HG03460 (cell line): ENCODE measurements around the gene BLVRA.

Experiments used
- ATAC-seq: cut with Tn5 transposase; IDR thresholded peaks from one replicate; pipeline ENCODE4 v1.9.1; 2021; ENCODE audit not compliant: unreplicated experiment

Gene BLVRA

GRCh38 chr7:43749383-43749940 is 9.0 kb upstream of the BLVRA start:
- no peak for ATAC-seq

GRCh38 chr7:43750016-43750887 is 8.2 kb upstream of the BLVRA start:
- ATAC-seq, result peak; percentile 11

- no peak for ATAC-seq
Observed at GRCh38 chr7:43752411-43752810, 6.1 kb upstream of the BLVRA start.

- ATAC-seq, result no peak
Observed at GRCh38 chr7:43753271-43753810, 5.1 kb upstream of the BLVRA start.

- no peak for ATAC-seq
Observed at GRCh38 chr7:43753843-43754242, 4.6 kb upstream of the BLVRA start.

- no peak for ATAC-seq
Observed at GRCh38 chr7:43754596-43754995, 3.9 kb upstream of the BLVRA start.

GRCh38 chr7:43756368-43757072 is 2.0 kb upstream of the BLVRA start:
- no peak for ATAC-seq

GRCh38 chr7:43757073-43757720 is 1.3 kb upstream of the BLVRA start:
- ATAC-seq, result no peak

- ATAC-seq, result peak; percentile 51
Observed at GRCh38 chr7:43758822-43759683, 573 bp downstream of the BLVRA start.

- ATAC-seq, result no peak
Observed at GRCh38 chr7:43760861-43761260, 2.4 kb downstream of the BLVRA start.

GRCh38 chr7:43761382-43761781 is 2.9 kb downstream of the BLVRA start:
- ATAC-seq, result no peak

GRCh38 chr7:43761938-43762692 is 3.6 kb downstream of the BLVRA start:
- ATAC-seq, result no peak

- ATAC-seq, result no peak
Observed at GRCh38 chr7:43763183-43763582, 4.7 kb downstream of the BLVRA start.

- ATAC-seq, result no peak
Observed at GRCh38 chr7:43764039-43764761, 5.7 kb downstream of the BLVRA start.

- no peak for ATAC-seq
Observed at GRCh38 chr7:43764807-43765491, 6.5 kb downstream of the BLVRA start.

GRCh38 chr7:43766564-43766963 is 8.1 kb downstream of the BLVRA start:
- ATAC-seq, result no peak

- ATAC-seq, result no peak
Observed at GRCh38 chr7:43767311-43767710, 8.8 kb downstream of the BLVRA start.

GRCh38 chr7:43768201-43768886 is 9.9 kb downstream of the BLVRA start:
- ATAC-seq, result no peak
